Endothelial cell of coronary artery (primary cell): ENCODE results near the gene SMIM10. TPM values are rescaled to one million over a fixed set of nuclear protein-coding genes. Genes with fewer than 3 reads are reported as not detected.

Experiments
- total RNA-seq: library from RNA; depleted of rRNA; stranded (reverse); fragments of >200 nt; gene quantifications from 2 replicates; pipeline ENCODE4 v1.2.3, GENCODE V29; 2014

SMIM10 gene
- total RNA-seq: 0.63 and 0.85 TPM in 2 replicates

GRCh38 chrX:134990801-134991481 is at the start of gene SMIM10:
Gene SMIM10 (plus strand): TSS chrX:134990991. CDS start chrX:134991096, 105 bp downstream.

Other genes with a start within 250 kb of the SMIM10 start
- gene PABIR2, start 193.8 kb upstream of the SMIM10 start, total RNA-seq: 5.8 and 6.9 TPM in 2 replicates
- gene MOSPD1, start 75.7 kb upstream of the SMIM10 start, total RNA-seq: 21.7 and 25.4 TPM in 2 replicates
- gene RTL8B, start 31.6 kb downstream of the SMIM10 start, total RNA-seq: 2.7 and 3.0 TPM in 2 replicates
- 17.3 and 27.4 TPM in 2 replicates for gene RTL8C, start 41.4 kb downstream of the SMIM10 start, total RNA-seq
- gene RTL8A, start 61.1 kb downstream of the SMIM10 start, total RNA-seq: 3.2 and 4.7 TPM in 2 replicates
- gene SMIM10L2B, start 107.7 kb downstream of the SMIM10 start, total RNA-seq: 0.09 and 0.19 TPM in 2 replicates
- not detected in 2 replicates for gene ETDB, start 129.5 kb downstream of the SMIM10 start, total RNA-seq
- not detected in 2 replicates for gene CT55, start 180.4 kb downstream of the SMIM10 start, total RNA-seq